WERI-Rb-1 (cell line): ENCODE measurements around the gene MYO18A.
"Not testable (repeated sequence)": the region's sequence is repeated elsewhere in the genome, so short reads cannot be mapped to it uniquely, and the experiment has no call there.

Experiments used
- DNase-seq: peaks from one replicate; pipeline ENCODE4 v3.0.0-alpha.2; 2020
- H3K27ac ChIP-seq: fragments of 250-450 bp; sonication (Bioruptor Pico); 2 replicates; pipeline ENCODE4 v1.5.1; 2020; ENCODE audit warnings: mild to moderate bottlenecking, moderate library complexity
- H3K27me3 ChIP-seq: fragments of 250-450 bp; sonication (Bioruptor Pico); 2 replicates; pipeline ENCODE4 v1.5.1; 2021; ENCODE audit warnings: mild to moderate bottlenecking, low read depth, moderate library complexity; ENCODE audit not compliant: insufficient read depth, severe bottlenecking
- H3K36me3 ChIP-seq: fragments of 250-450 bp; sonication (Bioruptor Pico); 2 replicates; pipeline ENCODE4 v1.5.1; 2020; ENCODE audit warnings: mild to moderate bottlenecking, moderate library complexity
- H3K4me3 ChIP-seq: 2 replicates; pipeline ENCODE4 v1.5.1; 2011; ENCODE audit warnings: low read depth, mild to moderate bottlenecking, control low read depth, low read length
- H3K9me3 ChIP-seq: fragments of 250-450 bp; sonication (Bioruptor Pico); 2 replicates; pipeline ENCODE4 v1.5.1; 2021; ENCODE audit warnings: mild to moderate bottlenecking, moderate library complexity; ENCODE audit not compliant: severe bottlenecking
- CTCF ChIP-seq: IDR thresholded peaks from 2 replicates; pipeline ENCODE4 v1.5.1; 2011; ENCODE audit warnings: low read depth, mild to moderate bottlenecking, control low read depth, inconsistent platforms, low read length

Gene MYO18A

GRCh38 chr17:29180034-29180787, at the start of gene MYO18A:
Gene MYO18A, minus strand, starts transcription at chr17:29180398. Its CDS starts 13,458 bp downstream, at chr17:29166940.
- H3K27me3 ChIP-seq: no peaks in the 10 kb centered on the region
- TF ChIP-seq CTCF: peak; percentile 96
- peak; percentile 74 for DNase-seq
- no peaks in the 10 kb centered on the region for H3K36me3 ChIP-seq
- peaks cover 4% of the 10 kb centered on the region for H3K9me3 ChIP-seq
- peak within 1 kb of the TSS; percentile 78 for H3K27ac ChIP-seq
- peak within 1 kb of the TSS; percentile 71 for H3K4me3 ChIP-seq

- DNase-seq: no peak
- no peak overlapping the region for H3K4me3 ChIP-seq
- TF ChIP-seq CTCF: no peak
- no peaks in the 10 kb centered on the region for H3K9me3 ChIP-seq
- H3K27me3 ChIP-seq: no peaks in the 10 kb centered on the region
- no peaks in the 10 kb centered on the region for H3K36me3 ChIP-seq
- H3K27ac ChIP-seq: no peak overlapping the region
These were observed 45.2 kb upstream of the MYO18A start for GRCh38 chr17:29225396-29225795.

GRCh38 chr17:29221338-29221737, 41.1 kb upstream of the MYO18A start:
- not testable (repeated sequence) for DNase-seq, H3K4me3 ChIP-seq, H3K36me3 ChIP-seq, H3K27ac ChIP-seq, H3K9me3 ChIP-seq, H3K27me3 ChIP-seq

- peak; percentile 79 for TF ChIP-seq CTCF
- Histone ChIP-seq H3K27me3 (no peaks in the 10 kb centered on the region), H3K4me3 (no peak overlapping the region), H3K36me3 (no peaks in the 10 kb centered on the region), H3K27ac (no peak overlapping the region), H3K9me3 (no peaks in the 10 kb centered on the region)
- peak; percentile 84 for DNase-seq
These were observed 39.3 kb upstream of the MYO18A start for GRCh38 chr17:29219378-29220047.

- no peak for TF ChIP-seq CTCF
- Histone ChIP-seq H3K4me3 (no peak overlapping the region), H3K9me3 (no peaks in the 10 kb centered on the region), H3K27ac (no peak overlapping the region), H3K36me3 (no peaks in the 10 kb centered on the region), H3K27me3 (no peaks in the 10 kb centered on the region)
- DNase-seq: no peak
These were observed 36.7 kb upstream of the MYO18A start for GRCh38 chr17:29216856-29217255.

- no peak for TF ChIP-seq CTCF
- Histone ChIP-seq H3K4me3 (no peak overlapping the region), H3K27me3 (no peaks in the 10 kb centered on the region), H3K9me3 (no peaks in the 10 kb centered on the region), H3K36me3 (no peaks in the 10 kb centered on the region), H3K27ac (no peak overlapping the region)
- no peak for DNase-seq
These were observed 36.0 kb upstream of the MYO18A start for GRCh38 chr17:29216181-29216580.
